Suprapubic skin (tissue), 4 donors: ENCODE data around the gene SLC2A4. TPM values are rescaled to one million over a fixed set of nuclear protein-coding genes. Genes with fewer than 3 reads are reported as not detected.

ENCODE experiments used
- DNase-seq, 2 donors: peaks; one replicate each; pipeline ENCODE4 v3.0.0-alpha.2; 2019; ENCODE audit warnings: low spot score in 2 of 2
- H3K27ac ChIP-seq: fragments of 200-600 bp; sonication (generic); one replicate; pipeline ENCODE4 v1.5.1; 2019
- H3K27me3 ChIP-seq: fragments of 200-600 bp; sonication (generic); one replicate; pipeline ENCODE4 v1.5.1; 2019
- H3K36me3 ChIP-seq: fragments of 200-600 bp; sonication (generic); one replicate; pipeline ENCODE4 v1.5.1; 2019
- H3K4me1 ChIP-seq: fragments of 200-600 bp; sonication (generic); one replicate; pipeline ENCODE4 v1.5.1; 2019
- H3K4me3 ChIP-seq: fragments of 200-600 bp; sonication (generic); one replicate; pipeline ENCODE4 v1.5.1; 2019; ENCODE audit warnings: mild to moderate bottlenecking
- H3K9me3 ChIP-seq: fragments of 200-600 bp; sonication (generic); one replicate; pipeline ENCODE4 v1.5.1; 2019
- CTCF ChIP-seq, 2 donors: fragments of 200-600 bp in 1 of 2; fragments of 450-650 bp in 1 of 2; sonication (generic) in 1 of 2; IDR thresholded peaks; one replicate each; pipeline ENCODE4 v1.5.1; 2016 to 2019; ENCODE audit warnings: antibody characterized with exemption in 2 of 2, mild to moderate bottlenecking in 1 of 2, moderate library complexity in 1 of 2
- EP300 ChIP-seq: sonication (generic); formaldehyde crosslinking; IDR thresholded peaks from one replicate; pipeline ENCODE4 v1.6.1; 2017; ENCODE audit warnings: antibody characterized with exemption
- POLR2A ChIP-seq, 2 donors: fragments of 450-650 bp; IDR thresholded peaks; one replicate each; pipeline ENCODE4 v1.6.1; 2017; ENCODE audit warnings: antibody characterized with exemption in 2 of 2, mild to moderate bottlenecking in 2 of 2, moderate library complexity in 2 of 2
- POLR2AphosphoS5 ChIP-seq, 3 donors: sonication (generic); formaldehyde crosslinking; IDR thresholded peaks; one replicate each; pipeline ENCODE4 v1.6.1; 2017; ENCODE audit warnings: antibody characterized with exemption in 3 of 3
- WGBS: methylation state at CpG from one replicate; pipeline ENCODE4 v1.1.5; 2018; 5-methylcytosine and 5-hydroxymethylcytosine counted together
- total RNA-seq, 4 donors: library from RNA; depleted of rRNA; stranded (reverse); fragments of >200 nt; gene quantifications; one replicate each; pipeline ENCODE4 v1.1.0, GENCODE V29; 2016

The SLC2A4 gene
- total RNA-seq, 4 donors from 2014 or later, result 2.4 to 19.4 (median 10.8) TPM

GRCh38 chr17:7238420-7239090 is 43.0 kb upstream of the SLC2A4 start:
- DNase-seq, result no peak
- Histone ChIP-seq H3K27ac (peak overlapping the region; percentile 95), H3K4me3 (peak overlapping the region; percentile 97), H3K4me1 (peaks cover 60% of the 10 kb centered on the region), H3K27me3 (no peaks in the 10 kb centered on the region), H3K9me3 (no peaks in the 10 kb centered on the region), H3K36me3 (peaks cover 9% of the 10 kb centered on the region)
- TF ChIP-seq CTCF (IDR thresholded peaks at IDR 0.05), result no peak
- no peak for TF ChIP-seq EP300
- no peak for TF ChIP-seq POLR2A (IDR thresholded peaks at IDR 0.05)
- no peak for TF ChIP-seq POLR2AphosphoS5 (IDR thresholded peaks at IDR 0.05)
- 1% methylated on average over 34 of the region's 39 CpGs for WGBS

GRCh38 chr17:7239091-7240027 is 42.2 kb upstream of the SLC2A4 start, which contains the start of gene PHF23:
PHF23 (minus strand) TSS chr17:7239457; CDS start chr17:7239279, 178 bp downstream.
- Histone ChIP-seq H3K27ac (peak within 1 kb of the TSS; percentile 95), H3K4me1 (peaks cover 60% of the 10 kb centered on the region), H3K9me3 (no peaks in the 10 kb centered on the region), H3K36me3 (peaks cover 16% of the 10 kb centered on the region), H3K4me3 (peak within 1 kb of the TSS; percentile 97), H3K27me3 (no peaks in the 10 kb centered on the region)
- peak; percentile 99 to 100 for DNase-seq
- WGBS, result under 1% methylated on average over 69 of the region's 72 CpGs
- peak in 2 of 3 donors; percentile 87 to 91 for TF ChIP-seq POLR2AphosphoS5 (IDR thresholded peaks at IDR 0.05)
- no peak for TF ChIP-seq CTCF (IDR thresholded peaks at IDR 0.05)

- DNase-seq, result no peak
- peak overlapping the region; percentile 98 for H3K27ac ChIP-seq
- TF ChIP-seq POLR2AphosphoS5 (IDR thresholded peaks at IDR 0.05) (no peak), EP300 (no peak), POLR2A (IDR thresholded peaks at IDR 0.05) (no peak), CTCF (IDR thresholded peaks at IDR 0.05) (no peak)
- H3K36me3 ChIP-seq, result peaks cover 26% of the 10 kb centered on the region
- 79% methylated on average over 4 of the region's 4 CpGs for WGBS
- peaks cover 51% of the 10 kb centered on the region for H3K4me1 ChIP-seq
- peak overlapping the region; percentile 97 for H3K4me3 ChIP-seq
- no peaks in the 10 kb centered on the region for H3K27me3 ChIP-seq
- no peaks in the 10 kb centered on the region for H3K9me3 ChIP-seq
These were observed 41.1 kb upstream of the SLC2A4 start for GRCh38 chr17:7240375-7240774.

- peaks cover 35% of the 10 kb centered on the region for H3K36me3 ChIP-seq
- no peak for DNase-seq
- TF ChIP-seq POLR2AphosphoS5 (IDR thresholded peaks at IDR 0.05) (no peak), CTCF (IDR thresholded peaks at IDR 0.05) (no peak), POLR2A (IDR thresholded peaks at IDR 0.05) (no peak), EP300 (no peak)
- peak overlapping the region; percentile 97 for H3K4me3 ChIP-seq
- peak overlapping the region; percentile 98 for H3K27ac ChIP-seq
- no peaks in the 10 kb centered on the region for H3K9me3 ChIP-seq
- H3K27me3 ChIP-seq, result no peaks in the 10 kb centered on the region
- peaks cover 42% of the 10 kb centered on the region for H3K4me1 ChIP-seq
- WGBS, result 34% methylated on average over 9 of the region's 9 CpGs
These were observed 40.3 kb upstream of the SLC2A4 start for GRCh38 chr17:7241090-7241733.
